Memory B cell (primary cell): ENCODE measurements around the gene MNAT1.

Experiments
- ATAC-seq: fragments of 150-1000 bp; cut with Tn5 transposase; 2 replicates; pipeline ENCODE4 v1.10.0; 2021; ENCODE audit warnings: low read depth, mild to moderate bottlenecking, moderate library complexity
- DNase-seq, 2 donors: peaks; one replicate each; pipeline ENCODE4 v3.0.0; 2022; ENCODE audit warnings: low spot score in 2 of 2
- H3K27ac Mint-ChIP-seq: one replicate; pipeline ENCODE4 v1.8.0; 2022; ENCODE audit warnings: mild to moderate bottlenecking, moderate library complexity, mixed read lengths
- H3K27me3 Mint-ChIP-seq: one replicate; pipeline ENCODE4 v1.8.0; 2022; ENCODE audit warnings: mixed read lengths
- H3K36me3 Mint-ChIP-seq: one replicate; pipeline ENCODE4 v1.8.0; 2022; ENCODE audit warnings: mild to moderate bottlenecking, mixed read lengths
- H3K4me1 Mint-ChIP-seq: one replicate; pipeline ENCODE4 v1.8.0; 2022; ENCODE audit warnings: mixed read lengths
- H3K4me3 Mint-ChIP-seq: one replicate; pipeline ENCODE4 v1.8.0; 2022; ENCODE audit warnings: mild to moderate bottlenecking, moderate library complexity, mixed read lengths
- H3K9me3 Mint-ChIP-seq: one replicate; pipeline ENCODE4 v1.8.0; 2022; ENCODE audit warnings: mixed read lengths

The MNAT1 gene

GRCh38 chr14:60734465-60735242, at the start of gene MNAT1:
Gene MNAT1, plus strand, starts transcription at chr14:60734761. Its CDS starts 102 bp downstream, at chr14:60734863.
- Mint-ChIP-seq H3K36me3 (peaks cover 3% of the 10 kb centered on the region), H3K4me1 (peaks cover 17% of the 10 kb centered on the region), H3K4me3 (peak within 1 kb of the TSS; percentile 93), H3K9me3 (no peaks in the 10 kb centered on the region), H3K27me3 (peaks cover 5% of the 10 kb centered on the region), H3K27ac (peak within 1 kb of the TSS; percentile 97)
- peak; percentile 95 for ATAC-seq
- DNase-seq = peak; percentile 80 to 82

GRCh38 chr14:60686865-60687264, 47.7 kb upstream of the MNAT1 start:
- no peak for ATAC-seq
- no peak overlapping the region for H3K4me3 Mint-ChIP-seq

GRCh38 chr14:60691383-60692113, 43.0 kb upstream of the MNAT1 start:
- no peak for ATAC-seq
- Mint-ChIP-seq H3K9me3 (peaks cover 1% of the 10 kb centered on the region), H3K27me3 (peaks cover 1% of the 10 kb centered on the region), H3K4me3 (no peak overlapping the region), H3K36me3 (no peaks in the 10 kb centered on the region), H3K27ac (no peak overlapping the region), H3K4me1 (peaks cover 3% of the 10 kb centered on the region)
- DNase-seq = no peak

More at GRCh38 chr14:60686865-60687264, 47.7 kb upstream of the MNAT1 start:
- no peaks in the 10 kb centered on the region for H3K27me3 Mint-ChIP-seq
- H3K9me3 Mint-ChIP-seq = no peaks in the 10 kb centered on the region
- no peaks in the 10 kb centered on the region for H3K36me3 Mint-ChIP-seq
- H3K4me1 Mint-ChIP-seq = no peaks in the 10 kb centered on the region
- DNase-seq = no peak
- H3K27ac Mint-ChIP-seq = no peak overlapping the region

- H3K4me1 Mint-ChIP-seq = peaks cover 3% of the 10 kb centered on the region
- peaks cover 1% of the 10 kb centered on the region for H3K36me3 Mint-ChIP-seq
- no peak overlapping the region for H3K27ac Mint-ChIP-seq
- no peak for ATAC-seq
- DNase-seq = no peak
- no peak overlapping the region for H3K4me3 Mint-ChIP-seq
- peaks cover 8% of the 10 kb centered on the region for H3K27me3 Mint-ChIP-seq
- peaks cover 7% of the 10 kb centered on the region for H3K9me3 Mint-ChIP-seq
Observed at GRCh38 chr14:60695327-60695726, 39.2 kb upstream of the MNAT1 start.

GRCh38 chr14:60700598-60700997, 34.0 kb upstream of the MNAT1 start:
- DNase-seq (no peak), ATAC-seq (no peak)
- Mint-ChIP-seq H3K27ac (no peak overlapping the region), H3K4me1 (no peaks in the 10 kb centered on the region), H3K27me3 (peaks cover 8% of the 10 kb centered on the region), H3K9me3 (peaks cover 13% of the 10 kb centered on the region), H3K36me3 (peaks cover 5% of the 10 kb centered on the region), H3K4me3 (no peak overlapping the region)

- no peak for DNase-seq
- Mint-ChIP-seq H3K36me3 (peaks cover 3% of the 10 kb centered on the region), H3K27me3 (peaks cover 8% of the 10 kb centered on the region), H3K4me1 (no peaks in the 10 kb centered on the region), H3K4me3 (no peak overlapping the region), H3K27ac (no peak overlapping the region), H3K9me3 (peaks cover 9% of the 10 kb centered on the region)
- ATAC-seq = no peak
Observed at GRCh38 chr14:60705100-60705499, 29.5 kb upstream of the MNAT1 start.

- peaks cover 8% of the 10 kb centered on the region for H3K27me3 Mint-ChIP-seq
- no peak for ATAC-seq
- H3K27ac Mint-ChIP-seq = no peak overlapping the region
- no peak for DNase-seq
- no peaks in the 10 kb centered on the region for H3K36me3 Mint-ChIP-seq
- no peak overlapping the region for H3K4me3 Mint-ChIP-seq
- H3K9me3 Mint-ChIP-seq = no peaks in the 10 kb centered on the region
- no peaks in the 10 kb centered on the region for H3K4me1 Mint-ChIP-seq
Observed at GRCh38 chr14:60707858-60708257, 26.7 kb upstream of the MNAT1 start.

GRCh38 chr14:60710494-60710893, 24.1 kb upstream of the MNAT1 start:
- peaks cover 5% of the 10 kb centered on the region for H3K27me3 Mint-ChIP-seq
- no peak for DNase-seq

GRCh38 chr14:60713513-60713912, 21.0 kb upstream of the MNAT1 start:
- ATAC-seq (no peak), DNase-seq (no peak)
- Mint-ChIP-seq H3K27me3 (peaks cover 4% of the 10 kb centered on the region), H3K27ac (no peak overlapping the region), H3K9me3 (no peaks in the 10 kb centered on the region), H3K4me3 (no peak overlapping the region), H3K36me3 (no peaks in the 10 kb centered on the region), H3K4me1 (no peaks in the 10 kb centered on the region)

More at GRCh38 chr14:60710494-60710893, 24.1 kb upstream of the MNAT1 start:
- Mint-ChIP-seq H3K4me1 (no peaks in the 10 kb centered on the region), H3K9me3 (no peaks in the 10 kb centered on the region), H3K4me3 (no peak overlapping the region), H3K36me3 (no peaks in the 10 kb centered on the region), H3K27ac (no peak overlapping the region)
- no peak for ATAC-seq

- peaks cover 18% of the 10 kb centered on the region for H3K27me3 Mint-ChIP-seq
- H3K27ac Mint-ChIP-seq = no peak overlapping the region
- H3K36me3 Mint-ChIP-seq = no peaks in the 10 kb centered on the region
- DNase-seq (no peak), ATAC-seq (no peak)
- peaks cover 12% of the 10 kb centered on the region for H3K4me1 Mint-ChIP-seq
- no peaks in the 10 kb centered on the region for H3K9me3 Mint-ChIP-seq
- H3K4me3 Mint-ChIP-seq = peak overlapping the region; percentile 74
Observed at GRCh38 chr14:60720391-60720790, 14.2 kb upstream of the MNAT1 start.

- H3K9me3 Mint-ChIP-seq = no peaks in the 10 kb centered on the region
- H3K4me3 Mint-ChIP-seq = peak overlapping the region; percentile 74
- ATAC-seq (no peak), DNase-seq (no peak)
- H3K27ac Mint-ChIP-seq = no peak overlapping the region
- peaks cover 12% of the 10 kb centered on the region for H3K4me1 Mint-ChIP-seq
- H3K36me3 Mint-ChIP-seq = no peaks in the 10 kb centered on the region
- H3K27me3 Mint-ChIP-seq = peaks cover 19% of the 10 kb centered on the region
Observed at GRCh38 chr14:60720962-60721325, 13.6 kb upstream of the MNAT1 start.

- Mint-ChIP-seq H3K27me3 (peaks cover 19% of the 10 kb centered on the region), H3K9me3 (no peaks in the 10 kb centered on the region), H3K4me1 (peaks cover 12% of the 10 kb centered on the region), H3K27ac (no peak overlapping the region), H3K4me3 (peak overlapping the region; percentile 97), H3K36me3 (no peaks in the 10 kb centered on the region)
- DNase-seq (peak; percentile 30 to 40), ATAC-seq (peak; percentile 60)
Observed at GRCh38 chr14:60721326-60722106, 13.0 kb upstream of the MNAT1 start.

- H3K9me3 Mint-ChIP-seq = no peaks in the 10 kb centered on the region
- peaks cover 21% of the 10 kb centered on the region for H3K27me3 Mint-ChIP-seq
- peaks cover 12% of the 10 kb centered on the region for H3K4me1 Mint-ChIP-seq
- DNase-seq (peak in 1 of 2 donors; percentile 6), ATAC-seq (no peak)
- H3K4me3 Mint-ChIP-seq = peak overlapping the region; percentile 97
- H3K27ac Mint-ChIP-seq = no peak overlapping the region
- H3K36me3 Mint-ChIP-seq = no peaks in the 10 kb centered on the region
Observed at GRCh38 chr14:60722107-60722356, 12.5 kb upstream of the MNAT1 start.
